LNCaP clone FGC (cell line): ENCODE results near the gene SH2D3C.
A peak's percentile ranks its signal among the peaks of the same experiment; 100 is the strongest.

Source experiments
- DNase-seq: peaks from one replicate; pipeline ENCODE4 v3.0.0-alpha.2; 2011; ENCODE audit warnings: low read depth
- H3K4me3 ChIP-seq: 2 replicates; pipeline ENCODE4 v1.5.1; 2011; ENCODE audit warnings: mild to moderate bottlenecking, low read depth, low read length, control low read depth
- TF ChIP-seq, protein P1 (sequence below): IDR thresholded peaks from 2 replicates; pipeline ENCODE4 v1.5.1; 2012; ENCODE audit warnings: mild to moderate bottlenecking; ENCODE audit not compliant: control insufficient read depth, insufficient read depth; ENCODE audit errors: extremely low read depth

Gene SH2D3C

DNA sequence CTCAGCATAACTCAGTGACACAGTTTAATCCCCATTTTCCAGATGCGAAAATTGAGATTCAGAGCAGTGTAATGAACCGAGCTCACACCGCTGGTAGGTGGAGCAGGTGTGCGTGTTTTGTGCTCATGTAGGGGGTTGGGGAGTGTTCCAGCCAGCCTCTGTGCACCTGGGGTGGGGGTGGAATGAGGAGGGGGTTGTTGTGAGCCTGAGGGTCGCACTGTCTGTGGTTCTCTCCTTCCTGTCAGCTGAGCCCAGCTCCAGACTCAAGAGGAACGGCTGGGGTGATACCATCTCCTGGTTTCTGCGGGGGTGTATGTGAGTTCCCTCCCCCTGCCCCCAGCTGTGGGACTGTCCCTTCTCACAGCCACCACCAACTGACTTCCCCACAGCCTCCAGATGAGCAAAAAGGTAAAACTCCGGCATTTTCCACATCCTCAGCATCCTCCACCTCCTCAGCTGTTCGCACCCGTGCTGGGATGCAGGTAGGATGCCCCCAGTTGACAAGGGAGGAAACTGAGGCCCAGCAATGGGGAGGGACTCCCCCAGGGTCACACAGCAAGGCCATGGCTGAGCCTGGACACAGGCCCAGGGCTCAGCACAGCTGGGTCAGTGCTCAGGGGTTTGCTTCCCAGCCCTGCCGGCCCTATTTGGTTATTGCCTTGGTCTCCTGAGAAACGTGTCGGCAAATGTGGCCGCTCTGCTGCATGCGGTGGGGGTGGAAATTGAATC, 2.1 kb downstream of the SH2D3C start:
- no peak for DNase-seq
- no peak overlapping the region for H3K4me3 ChIP-seq

DNA sequence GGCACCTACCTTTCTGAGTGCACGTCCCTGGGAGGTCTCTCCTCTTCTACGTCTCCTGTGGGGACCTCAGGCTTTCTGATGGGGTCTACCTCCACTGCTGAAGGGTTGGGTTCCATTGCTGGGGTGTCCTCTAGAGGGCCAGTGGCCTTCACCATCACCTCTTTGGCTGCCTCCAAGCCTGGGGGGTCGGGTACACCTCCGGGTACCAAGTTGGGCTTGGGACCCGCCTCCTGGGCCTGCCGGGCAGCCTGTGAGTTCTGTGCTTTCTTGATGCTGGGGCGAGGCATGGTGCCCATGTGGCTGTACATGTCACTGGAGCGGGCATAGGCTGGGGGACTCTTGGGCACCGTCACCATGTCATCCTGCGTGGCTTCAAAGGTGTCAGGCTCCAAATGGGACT, 4.5 kb downstream of the SH2D3C start:
- no peak for DNase-seq
- no peak overlapping the region for H3K4me3 ChIP-seq
- TF ChIP-seq, protein P1, sequence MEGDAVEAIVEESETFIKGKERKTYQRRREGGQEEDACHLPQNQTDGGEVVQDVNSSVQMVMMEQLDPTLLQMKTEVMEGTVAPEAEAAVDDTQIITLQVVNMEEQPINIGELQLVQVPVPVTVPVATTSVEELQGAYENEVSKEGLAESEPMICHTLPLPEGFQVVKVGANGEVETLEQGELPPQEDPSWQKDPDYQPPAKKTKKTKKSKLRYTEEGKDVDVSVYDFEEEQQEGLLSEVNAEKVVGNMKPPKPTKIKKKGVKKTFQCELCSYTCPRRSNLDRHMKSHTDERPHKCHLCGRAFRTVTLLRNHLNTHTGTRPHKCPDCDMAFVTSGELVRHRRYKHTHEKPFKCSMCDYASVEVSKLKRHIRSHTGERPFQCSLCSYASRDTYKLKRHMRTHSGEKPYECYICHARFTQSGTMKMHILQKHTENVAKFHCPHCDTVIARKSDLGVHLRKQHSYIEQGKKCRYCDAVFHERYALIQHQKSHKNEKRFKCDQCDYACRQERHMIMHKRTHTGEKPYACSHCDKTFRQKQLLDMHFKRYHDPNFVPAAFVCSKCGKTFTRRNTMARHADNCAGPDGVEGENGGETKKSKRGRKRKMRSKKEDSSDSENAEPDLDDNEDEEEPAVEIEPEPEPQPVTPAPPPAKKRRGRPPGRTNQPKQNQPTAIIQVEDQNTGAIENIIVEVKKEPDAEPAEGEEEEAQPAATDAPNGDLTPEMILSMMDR, result no peak

More for the DNA sequence above, 2.1 kb downstream of the SH2D3C start:
- TF ChIP-seq, protein P1, result no peak

DNA sequence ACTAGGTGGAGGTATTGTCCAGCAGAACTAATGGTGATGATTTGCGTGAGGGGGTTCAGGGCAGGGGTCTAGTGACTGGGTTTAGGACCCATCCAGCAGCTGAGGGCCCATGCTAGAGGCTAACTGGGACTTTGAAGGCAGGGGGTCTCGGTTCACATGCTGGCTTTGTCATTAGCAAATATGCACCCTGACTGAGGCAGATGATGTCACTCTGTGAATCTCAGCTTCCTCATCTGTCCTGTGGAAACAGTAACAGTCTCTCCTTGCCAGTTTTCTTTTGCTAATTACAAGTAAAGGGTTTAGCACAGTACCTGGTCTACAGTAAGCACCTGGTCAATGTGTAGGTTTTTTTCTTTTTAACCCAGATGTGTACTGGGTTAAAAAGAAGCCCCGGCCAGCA, 5.2 kb downstream of the SH2D3C start:
- no peak overlapping the region for H3K4me3 ChIP-seq
- TF ChIP-seq, protein P1, result no peak
- no peak for DNase-seq

DNA sequence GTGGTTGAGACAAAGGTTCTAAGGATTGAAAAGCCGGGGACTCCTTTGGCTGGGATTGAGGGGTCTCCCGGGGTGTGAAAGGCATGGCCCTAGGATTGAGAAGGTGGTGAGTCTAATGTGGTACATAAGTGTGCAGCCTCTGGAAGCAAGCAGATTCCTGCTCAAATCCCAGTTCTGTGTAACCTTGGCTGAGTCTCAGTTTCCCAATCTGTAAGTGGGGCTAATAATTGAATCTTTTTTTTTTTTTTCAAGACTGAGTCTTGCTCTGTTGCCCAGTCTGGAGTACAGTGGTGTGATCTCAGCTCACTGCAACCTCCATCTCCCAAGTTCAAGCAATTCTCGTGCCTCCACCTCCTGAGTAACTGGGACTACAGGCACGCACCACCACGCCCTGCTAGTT, 5.9 kb downstream of the SH2D3C start:
- TF ChIP-seq, protein P1, result no peak
- DNase-seq, result no peak
- H3K4me3 ChIP-seq, result no peak overlapping the region

DNA sequence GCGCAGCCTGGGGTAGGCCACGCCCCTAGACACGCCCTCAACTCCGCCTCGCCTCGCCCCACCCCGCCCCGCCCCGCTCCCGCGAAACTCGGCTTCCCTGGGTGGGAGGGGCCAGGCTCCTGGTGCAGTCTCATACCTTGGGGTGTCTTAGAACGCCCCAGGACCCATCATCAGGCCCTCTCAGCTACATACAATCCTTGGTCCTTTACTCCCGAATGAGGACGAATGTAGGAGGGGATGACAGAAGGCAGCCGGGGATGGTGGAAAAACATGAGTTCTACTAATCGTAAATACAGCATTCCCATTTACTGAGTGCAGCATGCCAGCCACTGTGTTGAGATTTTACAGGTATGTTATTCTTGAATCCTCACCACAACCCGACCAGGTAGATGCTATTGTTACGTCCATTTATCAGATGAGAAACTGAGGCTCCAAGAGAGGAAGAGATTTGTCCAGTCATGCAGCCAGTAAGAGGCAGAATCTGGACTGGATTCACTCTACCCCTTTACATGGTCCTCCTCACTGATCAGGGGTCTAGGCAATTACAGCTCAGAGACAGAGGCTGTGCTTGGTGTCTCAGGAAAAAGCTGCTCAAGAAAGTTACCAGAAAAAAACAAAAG, 6.8 kb downstream of the SH2D3C start:
- peak overlapping the region; percentile 47 for H3K4me3 ChIP-seq
- no peak for DNase-seq
- TF ChIP-seq, protein P1, result no peak

DNA sequence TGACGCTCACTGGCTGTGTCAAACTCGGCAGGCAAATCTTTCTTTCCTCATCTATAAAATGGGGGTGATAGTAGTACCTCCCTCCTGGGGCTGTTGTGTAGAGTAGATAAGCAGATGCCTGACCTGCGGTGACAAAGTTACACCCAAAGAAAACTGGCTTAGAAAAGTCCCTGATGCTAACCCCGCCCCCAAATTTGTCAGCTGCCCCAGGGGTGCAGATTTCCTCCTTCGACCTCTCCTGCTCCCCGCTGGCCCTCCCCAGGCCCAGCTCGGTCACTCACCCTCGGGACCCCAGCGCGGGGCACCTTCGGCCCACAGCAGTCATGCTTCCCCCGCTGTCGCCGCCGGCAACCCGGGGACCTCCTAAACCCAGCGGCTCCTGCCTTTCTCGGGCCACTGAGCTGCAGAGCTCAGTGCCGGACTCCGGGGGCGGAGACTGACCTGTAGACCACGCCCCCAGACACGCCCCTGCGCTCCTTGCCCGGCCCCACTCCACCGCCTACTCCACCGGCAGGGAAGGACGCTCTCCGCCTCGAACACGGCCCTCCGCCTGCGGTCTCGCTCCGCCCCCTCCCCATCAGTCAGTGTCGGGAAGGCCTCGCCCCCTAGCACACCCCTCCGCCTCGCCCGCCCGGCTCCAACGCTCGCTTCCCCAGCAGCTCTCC, 7.4 kb downstream of the SH2D3C start:
- TF ChIP-seq, protein P1, result no peak
- DNase-seq, result peak; percentile 89
- peak overlapping the region; percentile 47 for H3K4me3 ChIP-seq
